Astrocyte (in vitro differentiated cells and primary cell): ENCODE measurements around the gene ZDHHC21.

Experiments
- CTCF ChIP-seq: IDR thresholded peaks from 2 replicates; pipeline ENCODE4 v1.5.1; 2011; ENCODE audit warnings: low read depth, mild to moderate bottlenecking, inconsistent platforms, low read length, moderate library complexity; ENCODE audit not compliant: insufficient read depth
- EZH2 ChIP-seq: IDR thresholded peaks from 2 replicates; pipeline ENCODE4 v1.6.1; 2012; ENCODE audit warnings: mild to moderate bottlenecking, low read length, inconsistent platforms; ENCODE audit not compliant: insufficient read depth

GRCh38 chr9:14741369-14741768 lies 48.1 kb upstream of the ZDHHC21 start:
- TF ChIP-seq CTCF (no peak), EZH2 (no peak)
